CD14-positive monocyte (primary cell): Measurements from ENCODE around the gene RAB5A. TPM values are rescaled to one million over a fixed set of nuclear protein-coding genes. Genes with fewer than 3 reads are reported as not detected.

Experiments
- DNase-seq, 3 donors: peaks; one replicate each; pipeline ENCODE4 v3.0.0-alpha.2; 2011 to 2022
- H2AFZ ChIP-seq: 2 replicates; pipeline ENCODE4 v1.6.0; 2012; ENCODE audit warnings: mild to moderate bottlenecking, low read depth, low read length, inconsistent platforms; ENCODE audit not compliant: insufficient read depth, poor library complexity, severe bottlenecking
- H3K27ac ChIP-seq, 2 donors: 1 replicate in 1 of 2; 2 replicates in 1 of 2; pipeline ENCODE4 v1.5.1; 2012 to 2013; ENCODE audit warnings: low read length in 2 of 2, control low read depth in 1 of 2, inconsistent platforms in 1 of 2, low read depth in 1 of 2, mild to moderate bottlenecking in 1 of 2
- H3K27me3 ChIP-seq, 2 donors: one replicate each; pipeline versions ENCODE4 v1.6.0 to v1.6.1; 2011 to 2013; ENCODE audit warnings: low read length in 2 of 2; ENCODE audit not compliant: control insufficient read depth in 2 of 2, insufficient read depth in 2 of 2
- H3K36me3 ChIP-seq, 2 donors: replicated peaks in 1 of 2; 1 replicate in 1 of 2; 2 replicates in 1 of 2; pipeline versions ENCODE4 v1.5.1 to v1.6.1; 2012 to 2013; ENCODE audit warnings: low read length in 2 of 2, control low read depth in 1 of 2, inconsistent platforms in 1 of 2, mild to moderate bottlenecking in 1 of 2; ENCODE audit not compliant: insufficient read depth in 2 of 2, control insufficient read depth in 1 of 2
- H3K4me1 ChIP-seq, 2 donors: 1 replicate in 1 of 2; 2 replicates in 1 of 2; pipeline versions ENCODE4 v1.5.1 to v1.6.1; 2012 to 2013; ENCODE audit warnings: low read length in 2 of 2, control low read depth in 1 of 2, inconsistent platforms in 1 of 2, mild to moderate bottlenecking in 1 of 2, moderate library complexity in 1 of 2; ENCODE audit not compliant: insufficient read depth in 2 of 2, control insufficient read depth in 1 of 2
- H3K4me2 ChIP-seq: replicated peaks from 2 replicates; pipeline ENCODE3; 2012; ENCODE audit warnings: low read length, moderate library complexity, mild to moderate bottlenecking; ENCODE audit not compliant: poor library complexity, severe bottlenecking; ENCODE audit errors: extremely low read depth
- H3K4me3 ChIP-seq, 3 experiments: fragments of 200-600 bp in 1 of 3; sonication (generic) in 1 of 3; replicated peaks in 1 of 3; 1 replicate in 2 of 3; 2 replicates in 1 of 3; pipeline ENCODE4 v1.5.1; 2011 to 2013; ENCODE audit warnings: low read length in 3 of 3, mild to moderate bottlenecking in 3 of 3, control low read depth in 2 of 3, low read depth in 2 of 3, inconsistent platforms in 1 of 3, moderate library complexity in 1 of 3
- H3K79me2 ChIP-seq: 2 replicates; pipeline ENCODE4 v1.6.0; 2012; ENCODE audit warnings: mild to moderate bottlenecking, control low read depth, inconsistent platforms, low read length, moderate library complexity; ENCODE audit not compliant: insufficient read depth
- H3K9ac ChIP-seq: 2 replicates; pipeline ENCODE4 v1.6.0; 2017; ENCODE audit warnings: low read length, mild to moderate bottlenecking; ENCODE audit not compliant: insufficient read depth, poor library complexity, severe bottlenecking
- H3K9me3 ChIP-seq, 2 donors: replicated peaks in 1 of 2; 1 replicate in 1 of 2; 2 replicates in 1 of 2; pipeline versions ENCODE4 v1.5.1 to v1.6.1; 2012 to 2013; ENCODE audit warnings: low read length in 2 of 2, control low read depth in 1 of 2; ENCODE audit not compliant: control insufficient read depth in 1 of 2, insufficient read depth in 1 of 2
- H4K20me1 ChIP-seq: 2 replicates; pipeline ENCODE4 v1.6.0; 2012; ENCODE audit warnings: mild to moderate bottlenecking, low read length, control low read depth, moderate library complexity; ENCODE audit not compliant: insufficient read depth
- H3K27ac Mint-ChIP-seq, 7 donors: one replicate each; pipeline ENCODE4 v1.8.0; 2020; ENCODE audit warnings: mild to moderate bottlenecking in 7 of 7, mixed read lengths in 7 of 7, moderate library complexity in 6 of 7, inconsistent platforms in 2 of 7
- H3K27me3 Mint-ChIP-seq, 3 donors: one replicate each; pipeline ENCODE4 v1.8.0; 2021 to 2022; ENCODE audit warnings: low read depth in 3 of 3, mild to moderate bottlenecking in 3 of 3, mixed read lengths in 3 of 3, moderate library complexity in 3 of 3, inconsistent platforms in 1 of 3
- H3K36me3 Mint-ChIP-seq, 2 donors: one replicate each; pipeline ENCODE4 v1.8.0; 2020; ENCODE audit warnings: mixed read lengths in 2 of 2, inconsistent platforms in 1 of 2, mild to moderate bottlenecking in 1 of 2
- H3K4me1 Mint-ChIP-seq: one replicate; pipeline ENCODE4 v1.8.0; 2020; ENCODE audit warnings: mild to moderate bottlenecking, mixed read lengths
- H3K4me3 Mint-ChIP-seq, 2 donors: one replicate each; pipeline ENCODE4 v1.8.0; 2020; ENCODE audit warnings: mild to moderate bottlenecking in 2 of 2, mixed read lengths in 2 of 2, moderate library complexity in 1 of 2
- H3K9me3 Mint-ChIP-seq, 7 donors: one replicate each; pipeline ENCODE4 v1.8.0; 2020 to 2022; ENCODE audit warnings: mixed read lengths in 7 of 7, mild to moderate bottlenecking in 6 of 7, moderate library complexity in 6 of 7, inconsistent platforms in 2 of 7
- WGBS: methylation state at CpG from one replicate; pipeline ENCODE4 v1.1.5; 2013; ENCODE audit warnings: missing lambda C conversion rate; ENCODE audit not compliant: insufficient coverage; 5-methylcytosine and 5-hydroxymethylcytosine counted together
- intact Hi-C, 2 donors: fragments of 100-400 bp; cut with micrococcal nuclease; formaldehyde crosslinking; loops; one replicate each; pipeline versions ENCODE4 v1.15.0 to v1.15.1; 2023
- polyA plus RNA-seq, 3 donors: library from polyadenylated mRNA; depleted of rRNA in 1 of 3; unstranded in 2 of 3; stranded (reverse) in 1 of 3; fragments of 300-500 nt in 2 of 3; fragments of >200 nt in 1 of 3; fragmentation: Illumina TruSeq in 2 of 3; gene quantifications; 1 replicate in 2 of 3; 2 replicates in 1 of 3; pipeline ENCODE4 v1.2.3, GENCODE V29; 2012 to 2021
- TF ChIP-seq, protein P1 (sequence below): fragments of 200-600 bp; IDR thresholded peaks from one replicate; pipeline ENCODE4 v1.8.0; 2022; ENCODE audit warnings: antibody characterized with exemption, mild to moderate bottlenecking

RAB5A gene
- polyA plus RNA-seq, 3 donors, result 25.7 to 60.2 (median 33.8) TPM

DNA sequence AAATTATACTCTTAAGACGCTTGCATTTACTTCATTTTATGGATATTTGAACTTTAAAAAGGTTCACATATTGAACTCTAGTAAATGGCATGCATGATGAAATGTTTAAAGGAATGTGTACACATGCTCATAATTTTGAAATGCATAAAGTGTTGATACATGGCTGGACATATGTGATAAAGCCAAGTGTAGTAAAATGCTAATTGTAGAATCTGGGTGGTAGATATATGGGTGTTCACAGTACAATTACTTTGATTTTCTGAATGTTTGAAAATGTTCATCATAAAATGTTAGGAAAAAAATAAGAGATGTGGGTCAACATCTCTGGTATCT, 8.6 kb upstream of the RAB5A start:
- H3K27ac Mint-ChIP-seq, result no peak overlapping the region

GRCh38 chr3:19940643-19941042, 6.3 kb upstream of the RAB5A start:
- Histone ChIP-seq H3K4me3 (no peak overlapping the region), H3K9ac (no peak overlapping the region), H3K9me3 (no peaks in the 10 kb centered on the region), H2AFZ (no peak overlapping the region), H3K79me2 (no peaks in the 10 kb centered on the region), H3K4me1 (no peaks in the 10 kb centered on the region), H3K27ac (no peak overlapping the region), H3K36me3 (no peaks in the 10 kb centered on the region), H4K20me1 (no peaks in the 10 kb centered on the region), H3K4me2 (no peak overlapping the region), H3K27me3 (no peaks in the 10 kb centered on the region)
- H3K27me3 Mint-ChIP-seq, result peaks cover 2 to 9% (median 2%) of the 10 kb centered on the region in 3 donors
- H3K36me3 Mint-ChIP-seq, result no peaks in the 10 kb centered on the region
- TF ChIP-seq, protein P1, sequence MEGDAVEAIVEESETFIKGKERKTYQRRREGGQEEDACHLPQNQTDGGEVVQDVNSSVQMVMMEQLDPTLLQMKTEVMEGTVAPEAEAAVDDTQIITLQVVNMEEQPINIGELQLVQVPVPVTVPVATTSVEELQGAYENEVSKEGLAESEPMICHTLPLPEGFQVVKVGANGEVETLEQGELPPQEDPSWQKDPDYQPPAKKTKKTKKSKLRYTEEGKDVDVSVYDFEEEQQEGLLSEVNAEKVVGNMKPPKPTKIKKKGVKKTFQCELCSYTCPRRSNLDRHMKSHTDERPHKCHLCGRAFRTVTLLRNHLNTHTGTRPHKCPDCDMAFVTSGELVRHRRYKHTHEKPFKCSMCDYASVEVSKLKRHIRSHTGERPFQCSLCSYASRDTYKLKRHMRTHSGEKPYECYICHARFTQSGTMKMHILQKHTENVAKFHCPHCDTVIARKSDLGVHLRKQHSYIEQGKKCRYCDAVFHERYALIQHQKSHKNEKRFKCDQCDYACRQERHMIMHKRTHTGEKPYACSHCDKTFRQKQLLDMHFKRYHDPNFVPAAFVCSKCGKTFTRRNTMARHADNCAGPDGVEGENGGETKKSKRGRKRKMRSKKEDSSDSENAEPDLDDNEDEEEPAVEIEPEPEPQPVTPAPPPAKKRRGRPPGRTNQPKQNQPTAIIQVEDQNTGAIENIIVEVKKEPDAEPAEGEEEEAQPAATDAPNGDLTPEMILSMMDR, result no peak
- H3K4me1 Mint-ChIP-seq, result peaks cover 5% of the 10 kb centered on the region
- intact Hi-C loops, result no loop called here
- 88% methylated on average over 1 of the region's 1 CpG for WGBS
- no peak overlapping the region for H3K27ac Mint-ChIP-seq
- no peak overlapping the region for H3K4me3 Mint-ChIP-seq
- H3K9me3 Mint-ChIP-seq, result peaks cover 0 to 2% (median 0%) of the 10 kb centered on the region in 7 donors
- DNase-seq, result no peak

More for the DNA sequence above, 8.6 kb upstream of the RAB5A start:
- intact Hi-C loops, result no loop called here
- TF ChIP-seq, protein P1, result no peak
- no peak overlapping the region for H3K4me3 ChIP-seq
- no peak overlapping the region for H3K9ac ChIP-seq
- H3K4me1 ChIP-seq, result no peaks in the 10 kb centered on the region
- H3K36me3 ChIP-seq, result no peaks in the 10 kb centered on the region
- Mint-ChIP-seq H3K4me1 (peaks cover 7% of the 10 kb centered on the region), H3K36me3 (peaks cover 0 to 5% of the 10 kb centered on the region in 2 donors), H3K9me3 (peaks cover 0 to 5% (median 0%) of the 10 kb centered on the region in 7 donors), H3K4me3 (peak overlapping the region in 1 of 2 donors; percentile 1), H3K27me3 (peaks cover 12 to 31% (median 15%) of the 10 kb centered on the region in 3 donors)
- no peaks in the 10 kb centered on the region for H3K79me2 ChIP-seq
- no peaks in the 10 kb centered on the region for H3K9me3 ChIP-seq
- no peaks in the 10 kb centered on the region for H4K20me1 ChIP-seq
- H3K4me2 ChIP-seq, result no peak overlapping the region
- H2AFZ ChIP-seq, result no peak overlapping the region
- no peak overlapping the region for H3K27ac ChIP-seq
- H3K27me3 ChIP-seq, result peaks cover 6 to 12% of the 10 kb centered on the region in 2 donors
- no CpG with 5 or more reads among the region's 1 CpG for WGBS
- no peak for DNase-seq
